GOT3 (cell line): ENCODE results near the gene FAIM2.
"Not testable (repeated sequence)": the region's sequence is repeated elsewhere in the genome, so short reads cannot be mapped to it uniquely, and the experiment has no call there.

Experiments used
- DNase-seq: peaks from one replicate; lab custom pipeline; 2025; ENCODE audit warnings: mixed read lengths; lab: John Stamatoyannopoulos, UW

FAIM2 gene

GRCh38 chr12:49863946-49864797 is 39.5 kb downstream of the FAIM2 start:
- no peak for DNase-seq

- not testable (repeated sequence) for DNase-seq
Measured at GRCh38 chr12:49860921-49861320, 42.8 kb downstream of the FAIM2 start.

GRCh38 chr12:49855890-49856289 is 47.8 kb downstream of the FAIM2 start:
- not testable (repeated sequence) for DNase-seq

GRCh38 chr12:49854976-49855375 is 48.7 kb downstream of the FAIM2 start:
- DNase-seq = no peak

- DNase-seq = no peak
Measured at GRCh38 chr12:49853671-49854070, 50.0 kb downstream of the FAIM2 start.

GRCh38 chr12:49847161-49847560 is 56.5 kb downstream of the FAIM2 start:
- no peak for DNase-seq

- DNase-seq = no peak
Measured at GRCh38 chr12:49846032-49846431, 57.7 kb downstream of the FAIM2 start.

GRCh38 chr12:49843876-49844437 is 59.7 kb downstream of the FAIM2 start:
- DNase-seq = no peak

- no peak for DNase-seq
Measured at GRCh38 chr12:49843411-49843810, 60.3 kb downstream of the FAIM2 start.

GRCh38 chr12:49842519-49843352 is 61.0 kb downstream of the FAIM2 start, which contains the start of gene BCDIN3D:
BCDIN3D (minus strand) TSS chr12:49843106; CDS start chr12:49843087, 19 bp downstream.
- peak; percentile 85 for DNase-seq

- DNase-seq = no peak
Measured at GRCh38 chr12:49838973-49839633, 64.6 kb downstream of the FAIM2 start.

- no peak for DNase-seq
Measured at GRCh38 chr12:49832836-49833421, 70.8 kb downstream of the FAIM2 start.

GRCh38 chr12:49831717-49832116 is 72.0 kb downstream of the FAIM2 start:
- no peak for DNase-seq

- DNase-seq = peak; percentile 79
Measured at GRCh38 chr12:49828133-49829091, 75.3 kb downstream of the FAIM2 start, which contains the start of gene NCKAP5L. NCKAP5L (minus strand) TSS chr12:49828413; CDS start chr12:49804044, 24,369 bp downstream.

GRCh38 chr12:49827401-49828099 is 76.2 kb downstream of the FAIM2 start:
- no peak for DNase-seq

GRCh38 chr12:49827051-49827400 is 76.7 kb downstream of the FAIM2 start:
- no peak for DNase-seq

GRCh38 chr12:49825971-49826421 is 77.7 kb downstream of the FAIM2 start:
- no peak for DNase-seq

- DNase-seq = no peak
Measured at GRCh38 chr12:49825360-49825970, 78.2 kb downstream of the FAIM2 start.

GRCh38 chr12:49824895-49825294 is 78.8 kb downstream of the FAIM2 start:
- DNase-seq = no peak
